Body of pancreas (tissue), 4 donors: ENCODE results near the gene DLG2. TPM values are rescaled to one million over a fixed set of nuclear protein-coding genes. Genes with fewer than 3 reads are reported as not detected.

Source experiments
- ATAC-seq: fragments of 150-250 bp; one replicate; pipeline ENCODE4 v1.9.1; 2016
- DNase-seq, 4 donors: peaks; one replicate each; pipeline ENCODE4 v3.0.0-alpha.2; 2019
- H3K27ac ChIP-seq, 4 donors: fragments of 200-600 bp; sonication (generic); 1 replicate in 3 of 4; 2 replicates in 1 of 4; pipeline versions ENCODE4 v1.5.1 to v1.6.1; 2016 to 2019; ENCODE audit warnings: mild to moderate bottlenecking in 1 of 4, mixed read lengths in 1 of 4, moderate library complexity in 1 of 4
- H3K27me3 ChIP-seq, 2 donors: fragments of 200-600 bp; sonication (generic); one replicate each; pipeline ENCODE4 v1.6.0; 2016; ENCODE audit warnings: mild to moderate bottlenecking in 1 of 2
- H3K36me3 ChIP-seq, 2 donors: fragments of 200-600 bp; sonication (generic); replicated peaks in 1 of 2; 2 replicates each; pipeline ENCODE4 v1.5.1; 2016; ENCODE audit warnings: low read depth in 2 of 2; ENCODE audit not compliant: insufficient read depth in 1 of 2
- H3K4me1 ChIP-seq: fragments of 200-600 bp; sonication (generic); one replicate; pipeline ENCODE4 v1.6.0; 2016
- H3K4me3 ChIP-seq, 2 donors: fragments of 200-600 bp; sonication (generic); 1 replicate in 1 of 2; 2 replicates in 1 of 2; pipeline ENCODE4 v1.5.1; 2016 to 2019
- H3K9me3 ChIP-seq, 3 donors: fragments of 200-600 bp; sonication (generic); 1 replicate in 2 of 3; 2 replicates in 1 of 3; pipeline ENCODE4 v1.5.1; 2016
- CTCF ChIP-seq, 7 experiments: fragments of 450-650 bp in 4 of 7; fragments of 200-600 bp in 3 of 7; sonication (generic) in 3 of 7; IDR thresholded peaks; one replicate each; pipeline ENCODE4 v1.5.1; 2016 to 2019; ENCODE audit warnings: antibody characterized with exemption in 7 of 7
- POLR2A ChIP-seq, 3 donors: fragments of 450-650 bp; IDR thresholded peaks; one replicate each; pipeline ENCODE4 v1.6.1; 2016; ENCODE audit warnings: antibody characterized with exemption in 3 of 3, mild to moderate bottlenecking in 2 of 3
- WGBS, 2 donors: methylation state at CpG; one replicate each; pipeline ENCODE4 v1.1.5; 2017; 5-methylcytosine and 5-hydroxymethylcytosine counted together
- intact Hi-C: fragments of 100-400 bp; cut with DNase I; formaldehyde crosslinking; loops from one replicate; pipeline ENCODE4 v1.15.1; 2023
- total RNA-seq, 2 donors: library from RNA; depleted of rRNA; stranded (reverse); fragments of >200 nt; gene quantifications; one replicate each; pipeline ENCODE4 v1.1.0, GENCODE V29; 2016

DLG2 gene
- total RNA-seq, 2 donors from 2014 or later, result 6.0 to 13.2 TPM

DNA sequence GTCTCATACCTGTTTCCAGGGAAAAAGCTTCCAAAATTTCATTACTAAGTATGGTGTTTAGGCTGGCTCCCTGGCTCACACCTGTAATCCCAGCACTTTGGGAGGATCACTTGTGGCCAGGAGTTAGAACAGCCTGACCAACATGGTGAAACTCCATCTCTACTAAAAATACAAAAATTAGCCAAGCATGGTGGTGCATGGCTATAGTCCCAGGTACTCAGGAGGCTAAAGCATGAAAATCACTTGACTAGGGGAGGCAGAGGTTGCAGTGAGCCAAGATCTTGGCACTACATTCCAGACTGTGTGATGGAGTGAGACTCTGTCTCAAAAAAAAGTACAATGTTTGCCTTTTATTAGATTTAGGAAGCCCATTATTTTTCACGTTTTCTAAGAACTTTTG, 2009.5 kb downstream of the DLG2 start:
- ATAC-seq (no peak), DNase-seq (no peak)
- H3K9me3 ChIP-seq, result no peaks in the 10 kb centered on the region
- intact Hi-C loops, result no loop called here
- H3K27me3 ChIP-seq, result no peaks in the 10 kb centered on the region
- no peaks in the 10 kb centered on the region for H3K36me3 ChIP-seq
- H3K4me3 ChIP-seq, result no peak overlapping the region
- no peaks in the 10 kb centered on the region for H3K4me1 ChIP-seq
- H3K27ac ChIP-seq, result no peak overlapping the region
- WGBS, 2 donors, result 62 to 73% methylated on average over 1 of the region's 1 CpG
- no peak for TF ChIP-seq POLR2A (IDR thresholded peaks at IDR 0.05)
- TF ChIP-seq CTCF (IDR thresholded peaks at IDR 0.05), result no peak

DNA sequence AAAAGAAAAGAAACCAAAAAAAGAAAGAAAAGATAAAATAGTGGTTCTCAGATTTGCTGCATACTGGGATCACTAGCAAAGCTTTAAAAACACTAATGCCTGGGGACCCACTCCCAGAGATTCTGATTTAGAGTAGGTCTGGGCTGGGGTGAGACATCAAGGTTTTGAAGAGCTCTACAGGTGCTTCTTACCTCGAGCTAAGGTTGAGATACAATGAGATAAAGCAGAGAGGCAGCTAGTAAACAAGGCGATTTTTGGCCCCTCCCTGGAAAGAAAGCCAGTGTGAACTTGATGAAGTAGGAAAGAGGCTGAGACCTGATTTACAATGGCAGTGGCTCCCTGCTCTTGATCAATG, 2013.4 kb downstream of the DLG2 start:
- TF ChIP-seq POLR2A (IDR thresholded peaks at IDR 0.05) (no peak), CTCF (IDR thresholded peaks at IDR 0.05) (no peak)
- Histone ChIP-seq H3K4me1 (peaks cover 10% of the 10 kb centered on the region), H3K4me3 (no peak overlapping the region), H3K36me3 (no peaks in the 10 kb centered on the region), H3K27me3 (no peaks in the 10 kb centered on the region), H3K9me3 (no peaks in the 10 kb centered on the region), H3K27ac (no peak overlapping the region)
- WGBS, 2 donors, result 39 to 47% methylated on average over 2 of the region's 2 CpGs
- ATAC-seq (no peak), DNase-seq (no peak)
- intact Hi-C loops, result no loop called here

DNA sequence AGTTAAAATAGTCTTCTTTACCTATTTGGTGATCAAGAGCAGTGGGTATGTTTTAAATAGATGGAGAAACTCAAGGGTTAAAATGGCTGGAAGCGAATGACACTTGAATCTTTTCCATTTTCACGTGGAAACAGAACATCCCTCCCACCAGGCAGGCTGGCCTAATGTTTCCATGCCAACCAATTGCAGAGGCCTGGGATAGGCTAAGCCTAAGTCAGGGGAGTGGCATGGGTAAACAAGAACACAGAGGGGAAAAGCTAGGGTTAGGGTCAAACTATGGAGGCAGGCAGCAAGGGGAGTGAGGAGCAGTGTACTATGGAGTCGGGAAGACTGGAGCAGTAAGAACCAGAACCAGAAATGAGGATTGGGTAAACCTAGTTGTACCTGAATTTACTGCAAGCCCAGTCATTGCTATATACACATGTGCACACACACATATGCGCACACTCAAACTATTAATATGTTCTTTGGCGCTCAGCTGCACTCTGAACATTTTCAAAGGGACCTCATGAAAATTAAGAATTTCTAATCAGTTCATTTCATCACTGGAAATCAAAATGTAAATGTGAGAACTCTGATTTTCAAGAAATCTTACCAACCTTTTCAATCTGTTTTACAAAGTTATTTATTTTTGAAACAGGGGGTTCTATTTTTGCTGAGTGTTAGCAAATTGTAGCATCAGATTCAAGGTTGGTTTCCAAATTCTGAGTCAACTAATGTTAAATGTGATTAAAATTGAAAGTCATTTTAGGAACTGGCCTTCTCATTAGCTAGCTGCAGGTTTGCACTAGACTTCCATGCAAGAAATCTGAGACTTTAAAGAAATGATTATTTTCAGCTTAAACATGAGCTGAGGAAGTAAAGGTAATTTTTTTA, 2014.0 kb downstream of the DLG2 start:
- 61 to 66% methylated on average over 5 of the region's 5 CpGs for WGBS, 2 donors
- no peak overlapping the region for H3K27ac ChIP-seq
- DNase-seq, result no peak
- TF ChIP-seq CTCF (IDR thresholded peaks at IDR 0.05), result no peak
- no peak for TF ChIP-seq POLR2A (IDR thresholded peaks at IDR 0.05)
- ATAC-seq, result no peak
- no peaks in the 10 kb centered on the region for H3K27me3 ChIP-seq
- no peak overlapping the region for H3K4me3 ChIP-seq
- no peaks in the 10 kb centered on the region for H3K9me3 ChIP-seq
- peaks cover 10% of the 10 kb centered on the region for H3K4me1 ChIP-seq
- H3K36me3 ChIP-seq, result no peaks in the 10 kb centered on the region
- intact Hi-C loops, result no loop called here

DNA sequence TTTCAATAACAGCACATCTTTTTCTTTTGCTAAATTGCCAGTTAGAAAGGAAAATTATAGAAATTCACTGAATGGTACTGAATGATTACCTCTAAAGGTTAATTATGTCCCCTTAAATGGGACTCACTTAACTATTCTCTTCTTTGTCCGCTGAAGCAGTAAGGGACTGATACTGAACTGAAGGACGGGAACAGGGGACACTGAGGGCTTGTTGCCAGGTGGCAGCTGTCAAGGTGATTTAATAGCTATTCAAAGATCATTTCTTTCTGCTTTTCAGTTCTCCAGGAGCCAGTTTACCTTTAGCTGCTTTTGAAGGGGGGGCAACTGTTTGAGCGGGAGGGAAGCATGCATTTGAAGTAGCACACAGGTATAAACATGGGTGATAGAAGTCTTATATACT, 2015.5 kb downstream of the DLG2 start:
- Histone ChIP-seq H3K36me3 (no peaks in the 10 kb centered on the region), H3K27ac (no peak overlapping the region), H3K27me3 (no peaks in the 10 kb centered on the region), H3K9me3 (peaks cover 0 to 4% (median 0%) of the 10 kb centered on the region in 3 donors), H3K4me1 (peaks cover 10% of the 10 kb centered on the region), H3K4me3 (no peak overlapping the region)
- DNase-seq (peak in 3 of 4 donors; percentile 2 to 55 (median 15)), ATAC-seq (no peak)
- intact Hi-C loops, result no loop called here
- 39 to 44% methylated on average over 3 of the region's 3 CpGs for WGBS, 2 donors
- no peak for TF ChIP-seq POLR2A (IDR thresholded peaks at IDR 0.05)
- TF ChIP-seq CTCF (IDR thresholded peaks at IDR 0.05), result no peak

DNA sequence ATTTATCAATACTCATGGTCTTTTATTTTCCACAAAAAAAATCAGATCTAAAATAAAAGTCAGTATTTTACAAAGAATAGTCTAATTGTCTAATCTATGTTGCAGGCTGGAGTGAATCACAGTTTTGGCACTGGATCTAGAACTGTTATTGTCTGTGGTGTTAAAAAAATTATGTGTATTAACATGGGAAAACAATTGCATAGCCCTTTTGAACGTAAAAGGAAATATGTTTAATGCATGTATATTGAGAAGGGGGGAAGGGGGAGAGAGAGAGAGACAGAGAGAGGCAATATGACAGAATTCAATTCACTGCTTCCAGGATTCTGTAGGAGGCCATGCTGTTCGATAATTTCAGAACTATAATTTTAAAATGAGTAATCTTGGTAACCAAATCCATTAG, 2016.1 kb downstream of the DLG2 start:
- Histone ChIP-seq H3K9me3 (peaks cover 0 to 4% (median 0%) of the 10 kb centered on the region in 3 donors), H3K36me3 (no peaks in the 10 kb centered on the region), H3K27ac (no peak overlapping the region), H3K4me1 (peaks cover 10% of the 10 kb centered on the region), H3K4me3 (no peak overlapping the region), H3K27me3 (no peaks in the 10 kb centered on the region)
- TF ChIP-seq POLR2A (IDR thresholded peaks at IDR 0.05) (no peak), CTCF (IDR thresholded peaks at IDR 0.05) (no peak)
- ATAC-seq (no peak), DNase-seq (no peak)
- intact Hi-C loops, result no loop called here
- WGBS, 2 donors, result 48 to 55% methylated on average over 2 of the region's 2 CpGs
